Measurements from ENCODE around the gene HOXD4.

HOXD4 gene

DNA sequence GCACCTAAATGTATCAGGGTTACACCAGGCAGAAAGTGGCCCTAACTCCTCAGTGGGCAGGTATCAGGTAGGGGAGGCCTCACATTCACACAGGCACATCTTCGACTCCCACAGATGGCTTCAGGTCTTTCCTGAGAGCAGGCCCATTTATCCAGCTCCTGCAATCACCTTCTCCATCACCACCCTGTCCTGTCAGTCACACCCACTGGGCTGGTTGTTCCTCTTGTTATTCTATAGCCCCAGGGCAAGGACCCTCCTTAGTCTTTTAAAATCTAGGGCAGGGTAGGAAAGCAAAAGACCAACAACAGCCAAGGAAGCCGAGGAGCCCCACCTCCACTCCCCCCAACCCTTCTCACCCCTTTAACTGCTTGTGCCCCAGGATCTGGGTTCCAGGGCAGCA, 9.1 kb upstream of the HOXD4 start:
- DNase-seq = no peak

DNA sequence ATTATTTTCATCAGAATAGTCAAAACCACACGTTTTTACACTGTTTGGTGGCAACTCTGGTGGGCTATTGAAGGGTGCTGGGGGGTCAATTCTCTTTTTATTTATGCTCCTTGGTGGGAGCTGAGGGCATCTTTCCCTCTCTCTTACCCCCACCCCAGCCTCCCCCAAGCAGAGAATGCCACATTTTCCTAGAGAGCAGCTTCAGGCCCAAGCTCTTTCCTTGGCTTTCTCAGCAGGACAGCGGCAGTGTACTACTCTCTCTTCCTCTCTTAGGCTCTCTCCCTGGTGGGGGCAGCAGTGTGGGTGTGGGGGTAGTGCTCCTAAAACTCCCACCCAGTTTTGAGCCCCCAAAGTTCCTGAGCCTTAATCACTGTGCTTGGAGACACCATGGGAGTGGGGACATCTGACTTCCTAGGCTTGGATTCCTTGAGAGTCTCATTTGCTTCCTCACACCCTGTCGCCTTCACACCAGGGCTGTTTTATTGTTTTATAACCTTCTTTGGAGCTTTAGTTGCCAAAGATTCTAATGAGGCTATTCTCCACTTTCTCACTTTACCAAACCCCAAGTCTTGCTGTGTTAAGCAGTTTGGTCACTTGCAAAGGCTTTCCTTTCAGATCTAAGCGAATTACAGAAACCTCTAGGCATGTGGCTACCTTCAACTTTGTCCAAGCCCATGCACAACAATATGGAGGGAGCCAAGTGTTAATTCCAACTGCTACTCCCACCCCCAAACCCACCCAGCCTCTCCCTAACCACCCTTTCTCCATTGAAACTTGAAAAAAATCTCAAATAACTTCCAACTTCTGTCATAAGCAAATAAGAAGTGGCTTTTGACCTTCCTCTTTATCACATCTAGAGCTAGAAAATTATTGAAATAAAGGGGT, 6.0 kb upstream of the HOXD4 start:
- DNase-seq = no peak

DNA sequence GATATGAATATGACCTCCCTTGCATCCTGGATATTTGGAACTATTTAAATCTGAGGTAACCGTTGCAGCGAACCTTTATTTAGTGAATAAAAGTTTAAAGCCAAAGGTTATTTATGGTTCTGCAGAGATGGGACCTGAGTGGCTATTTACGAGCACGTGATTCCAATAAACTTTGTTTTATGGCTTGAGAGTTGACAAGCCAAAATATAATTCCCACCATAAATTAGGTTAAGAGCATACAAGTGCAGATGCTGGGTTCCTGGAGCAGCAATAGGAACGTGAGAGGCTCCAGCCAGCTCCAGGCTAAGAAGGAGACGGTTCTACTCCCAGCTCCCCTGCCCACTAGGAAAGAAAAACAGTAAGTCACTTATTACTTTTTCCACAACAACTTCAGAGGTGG, 5.2 kb upstream of the HOXD4 start:
- DNase-seq = no peak

DNA sequence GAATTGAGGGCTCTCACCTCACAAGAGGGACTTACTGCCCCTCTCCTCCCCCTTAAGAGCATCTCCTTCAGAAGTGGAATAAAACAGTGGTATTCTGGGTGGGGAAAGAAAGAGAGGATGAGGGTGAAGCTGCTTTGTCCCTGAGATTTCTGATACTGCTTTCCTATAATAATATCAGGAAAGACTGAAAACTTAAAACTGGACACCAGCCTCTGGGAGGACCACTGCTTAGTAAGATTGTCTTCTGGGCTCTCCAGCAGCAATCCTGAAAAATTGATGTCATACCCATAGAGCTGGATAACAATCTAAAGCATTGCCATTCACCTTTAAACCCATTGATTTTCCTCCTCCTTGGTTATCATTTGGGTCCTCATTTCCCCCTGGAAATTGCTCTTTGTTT, 4.7 kb upstream of the HOXD4 start:
- DNase-seq = no peak

DNA sequence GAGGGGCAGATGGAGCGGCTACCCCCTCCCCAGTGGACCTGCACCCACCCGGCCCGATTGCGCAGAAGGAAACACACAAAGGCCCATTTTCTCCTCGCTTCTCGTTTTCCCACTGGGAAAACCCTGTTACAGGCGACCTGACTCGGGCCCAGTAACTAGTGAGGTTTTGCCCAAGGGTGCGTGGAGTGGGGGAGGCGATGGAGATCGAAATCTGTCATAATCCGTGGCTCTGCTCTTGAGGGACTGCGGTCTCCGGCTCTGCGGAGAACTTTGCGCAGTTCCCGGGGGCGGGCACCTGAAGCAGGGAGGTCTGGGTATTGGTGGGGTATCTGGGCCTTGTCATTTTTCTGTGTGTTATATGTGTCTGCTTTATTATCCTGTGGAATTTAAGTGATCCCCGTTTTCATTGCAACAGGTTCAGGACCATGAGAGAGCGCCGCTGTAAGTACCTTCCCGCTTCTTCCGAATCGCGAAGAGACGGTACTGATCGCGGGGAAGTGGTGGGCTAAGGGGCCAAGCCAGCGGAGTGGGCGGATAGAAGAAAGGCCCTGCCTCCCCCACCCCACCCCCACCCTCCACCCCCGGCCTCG, 4.0 kb upstream of the HOXD4 start:
- DNase-seq = no peak

DNA sequence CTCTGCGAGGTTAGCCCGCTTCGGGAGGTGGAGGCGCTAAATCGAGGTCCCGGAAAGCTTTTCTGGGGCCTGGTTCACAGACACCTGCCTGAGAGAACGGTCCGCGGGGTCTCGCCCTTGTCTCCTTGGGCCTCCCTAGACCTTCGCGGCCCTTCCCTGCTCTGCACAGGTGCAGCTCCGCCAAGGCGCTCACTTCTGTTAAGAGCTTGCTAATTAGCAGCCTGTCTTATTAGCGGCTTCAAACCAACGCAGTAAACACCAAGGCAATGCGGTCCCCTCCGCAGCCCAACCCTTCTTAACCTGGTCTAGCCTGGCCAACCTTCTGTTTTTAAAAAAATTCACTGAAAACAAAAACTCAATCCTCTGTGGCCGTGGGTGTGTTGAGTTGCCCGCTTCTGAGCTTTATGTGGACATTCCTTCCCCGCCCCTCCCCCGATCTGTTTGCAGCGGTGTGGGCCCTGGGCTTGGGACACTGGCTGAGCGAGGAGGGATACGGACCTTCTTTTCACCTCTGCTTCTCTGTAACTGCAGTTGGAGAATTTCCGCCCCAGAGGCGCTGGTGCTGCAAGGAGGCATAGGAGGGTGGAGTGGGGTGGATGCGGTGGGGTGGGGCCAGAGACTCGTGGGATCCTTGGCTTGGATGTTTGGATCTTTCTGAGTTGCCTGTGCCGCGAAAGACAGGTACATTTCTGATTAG, 3.4 kb upstream of the HOXD4 start:
- DNase-seq = no peak

DNA sequence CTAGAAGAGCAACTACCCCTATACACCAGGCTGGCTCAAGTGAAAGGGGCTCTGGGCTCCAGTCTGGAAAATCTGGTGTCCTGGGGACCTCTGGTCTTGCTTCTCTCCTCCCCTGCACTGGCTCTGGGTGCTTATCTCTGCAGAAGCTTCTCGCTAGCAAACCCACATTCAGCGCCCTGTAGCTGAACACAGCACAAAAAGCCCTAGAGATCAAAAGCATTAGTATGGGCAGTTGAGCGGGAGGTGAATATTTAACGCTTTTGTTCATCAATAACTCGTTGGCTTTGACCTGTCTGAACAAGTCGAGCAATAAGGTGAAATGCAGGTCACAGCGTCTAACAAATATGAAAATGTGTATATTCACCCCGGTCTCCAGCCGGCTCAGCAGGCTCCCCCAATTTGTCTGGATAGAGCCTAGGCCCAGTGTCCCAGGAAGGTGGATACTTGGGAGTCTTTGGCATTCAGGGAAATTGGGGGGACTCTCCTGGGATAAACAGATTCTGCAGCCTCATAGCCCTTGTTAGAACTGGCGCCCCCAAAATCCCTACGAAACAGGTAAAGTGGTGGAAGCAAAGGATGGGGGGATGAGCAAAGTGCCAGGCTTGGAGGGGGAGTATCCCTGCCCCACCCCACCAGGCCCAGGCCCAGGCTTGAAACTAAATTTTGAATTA, 2.5 kb upstream of the HOXD4 start:
- DNase-seq = no peak

DNA sequence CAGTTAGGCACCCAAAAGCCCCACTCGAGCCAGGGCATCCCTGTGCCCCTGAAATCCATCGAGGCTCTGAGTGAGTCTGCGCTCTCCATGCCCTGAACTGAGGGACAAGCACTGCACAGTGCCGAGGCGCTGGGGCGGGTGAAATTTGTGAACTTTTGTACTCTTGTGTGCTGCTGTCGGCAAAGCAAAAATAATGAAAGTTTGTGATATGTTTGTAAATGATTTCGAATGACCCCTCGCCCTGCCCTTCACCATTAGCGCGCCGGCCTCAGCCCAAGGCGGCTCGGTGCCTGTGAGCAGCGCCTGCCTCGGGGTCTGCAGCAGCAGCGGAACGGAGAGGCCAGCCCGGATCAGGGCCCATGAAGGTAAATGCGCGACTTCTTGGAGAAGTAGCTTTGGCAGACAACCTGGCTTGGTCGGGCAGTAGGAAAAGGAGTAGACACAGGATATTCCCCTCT, 1.8 kb upstream of the HOXD4 start:
- no peak for DNase-seq

DNA sequence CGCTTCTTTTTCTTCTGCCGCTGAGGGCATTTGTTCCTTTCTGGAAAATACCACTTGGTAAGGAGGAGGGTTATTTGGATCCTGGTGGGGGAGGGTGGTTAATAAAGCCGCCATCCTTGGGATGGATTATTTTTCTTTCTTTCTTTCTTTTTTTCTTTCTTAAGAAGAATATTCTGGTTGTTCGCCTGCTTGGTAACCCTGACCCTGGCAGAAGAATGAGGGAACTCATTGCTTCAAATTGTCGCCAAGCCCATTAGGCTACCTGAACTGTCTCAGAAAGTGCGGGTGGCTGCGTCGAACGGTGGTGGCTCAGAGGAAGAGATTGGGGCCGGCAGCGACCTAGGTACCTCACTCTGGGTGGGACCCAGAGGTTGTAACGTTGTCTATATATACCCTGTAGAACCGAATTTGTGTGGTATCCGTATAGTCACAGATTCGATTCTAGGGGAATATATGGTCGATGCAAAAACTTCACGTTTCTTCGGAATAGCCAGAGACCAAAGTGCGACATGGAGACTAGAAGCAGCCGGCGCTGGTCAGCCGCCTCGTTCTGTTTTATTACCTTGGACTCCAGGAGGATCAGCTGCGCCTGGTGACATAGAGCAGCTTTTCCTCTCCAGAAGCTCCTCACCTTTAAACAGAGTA, 1.3 kb upstream of the HOXD4 start:
- no peak for DNase-seq

DNA sequence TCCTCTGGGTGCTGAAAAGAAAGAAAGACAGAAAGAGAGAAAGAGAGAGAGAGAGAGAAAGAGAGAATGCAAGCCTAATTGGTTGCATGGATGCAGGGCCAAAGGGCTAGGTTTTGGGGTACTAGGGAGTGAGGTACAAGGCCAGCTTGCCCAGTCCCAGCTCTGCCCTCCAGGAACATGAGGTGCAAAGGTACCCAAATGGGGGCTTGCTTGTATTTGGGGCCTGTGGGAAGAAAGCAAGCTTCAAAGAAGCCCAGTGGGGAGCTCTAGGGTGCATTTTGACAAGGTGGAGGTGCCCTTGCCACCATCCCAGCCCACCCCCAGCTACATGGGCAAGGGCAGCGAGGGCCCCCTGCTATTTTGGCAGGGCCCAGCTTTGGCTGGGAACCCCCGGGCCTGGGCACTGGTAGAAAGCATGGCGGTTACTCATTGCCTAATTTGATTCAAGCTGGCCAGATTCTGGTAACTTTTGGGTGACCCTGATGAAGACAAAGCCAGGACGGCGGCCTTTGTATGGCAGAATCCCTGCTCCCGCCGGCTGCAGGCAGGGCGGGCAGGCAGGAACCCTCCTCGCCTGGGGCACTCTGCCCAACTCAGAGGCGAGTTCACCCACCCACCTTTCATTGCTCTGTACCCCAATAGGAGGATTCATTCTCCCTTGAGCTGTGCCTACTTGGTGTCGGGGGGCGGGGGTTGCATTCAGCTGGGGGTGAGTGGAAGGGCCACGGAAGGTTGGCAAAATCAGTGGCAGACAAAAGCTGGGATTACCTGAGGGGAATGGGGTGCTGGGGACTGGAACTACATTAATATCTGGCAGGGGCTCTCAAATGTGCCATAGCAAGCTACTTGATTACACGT, 537 bp upstream of the HOXD4 start:
- no peak for DNase-seq

DNA sequence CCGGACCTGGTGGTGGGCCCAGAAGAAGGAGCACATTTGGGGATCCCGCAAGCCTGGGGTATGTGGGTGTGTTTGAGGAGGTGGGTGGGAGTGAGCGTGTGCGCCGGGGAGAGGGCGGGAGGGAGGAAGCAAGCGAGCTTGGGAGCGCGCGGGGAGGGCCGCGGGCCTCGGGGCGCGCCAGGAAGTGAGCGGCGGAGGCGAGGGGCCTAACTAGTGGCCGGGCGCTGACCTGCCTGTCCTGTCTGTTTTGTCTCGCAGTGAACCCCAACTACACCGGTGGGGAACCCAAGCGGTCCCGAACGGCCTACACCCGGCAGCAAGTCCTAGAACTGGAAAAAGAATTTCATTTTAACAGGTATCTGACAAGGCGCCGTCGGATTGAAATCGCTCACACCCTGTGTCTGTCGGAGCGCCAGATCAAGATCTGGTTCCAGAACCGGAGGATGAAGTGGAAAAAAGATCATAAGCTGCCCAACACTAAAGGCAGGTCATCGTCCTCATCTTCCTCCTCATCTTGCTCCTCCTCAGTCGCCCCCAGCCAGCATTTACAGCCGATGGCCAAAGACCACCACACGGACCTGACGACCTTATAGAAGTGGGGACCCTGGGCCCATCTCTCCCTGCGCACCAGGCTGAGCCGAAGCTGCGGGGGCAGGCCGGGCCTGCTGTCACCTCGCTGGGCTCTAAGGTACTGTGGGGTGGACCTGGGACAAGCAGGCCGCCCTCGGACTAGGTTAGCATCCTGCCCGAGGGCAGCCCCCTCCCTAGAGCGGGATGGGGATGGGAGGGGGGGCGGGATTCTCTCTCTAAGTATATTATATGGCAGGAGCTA, 1.2 kb downstream of the HOXD4 start:
- no peak for DNase-seq

DNA sequence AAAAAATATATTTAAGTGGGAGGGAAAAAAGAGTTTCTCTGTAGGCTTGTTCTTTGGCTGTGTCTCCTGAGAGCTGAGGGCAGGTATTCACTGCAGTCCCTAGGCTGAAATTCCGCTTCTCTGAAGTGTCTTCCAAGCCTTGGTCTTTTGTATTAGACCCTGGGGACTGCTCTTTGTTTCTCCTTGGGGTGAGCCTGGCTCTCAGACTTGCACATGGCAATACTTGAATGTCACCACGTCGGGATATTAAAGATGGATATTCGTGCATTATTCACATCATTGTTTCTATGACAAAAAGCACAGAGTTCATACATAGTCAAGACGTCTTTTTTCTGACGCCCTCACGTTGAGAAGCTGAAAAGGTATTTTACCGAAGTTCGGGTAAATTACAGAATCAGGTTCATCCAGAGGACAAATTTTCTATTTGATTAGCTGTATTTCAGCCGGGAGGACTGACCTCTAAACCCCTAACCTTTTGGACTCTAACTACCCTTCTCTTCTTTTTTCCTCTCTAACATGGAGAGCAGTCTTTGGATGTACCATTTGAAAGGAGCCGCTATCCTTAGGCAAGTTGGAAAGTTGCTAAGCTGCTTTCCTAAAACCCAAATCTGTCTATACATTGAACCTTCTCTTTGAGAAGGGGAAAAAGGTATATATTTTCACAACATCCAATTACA, 3.4 kb downstream of the HOXD4 start:
- no peak for DNase-seq

DNA sequence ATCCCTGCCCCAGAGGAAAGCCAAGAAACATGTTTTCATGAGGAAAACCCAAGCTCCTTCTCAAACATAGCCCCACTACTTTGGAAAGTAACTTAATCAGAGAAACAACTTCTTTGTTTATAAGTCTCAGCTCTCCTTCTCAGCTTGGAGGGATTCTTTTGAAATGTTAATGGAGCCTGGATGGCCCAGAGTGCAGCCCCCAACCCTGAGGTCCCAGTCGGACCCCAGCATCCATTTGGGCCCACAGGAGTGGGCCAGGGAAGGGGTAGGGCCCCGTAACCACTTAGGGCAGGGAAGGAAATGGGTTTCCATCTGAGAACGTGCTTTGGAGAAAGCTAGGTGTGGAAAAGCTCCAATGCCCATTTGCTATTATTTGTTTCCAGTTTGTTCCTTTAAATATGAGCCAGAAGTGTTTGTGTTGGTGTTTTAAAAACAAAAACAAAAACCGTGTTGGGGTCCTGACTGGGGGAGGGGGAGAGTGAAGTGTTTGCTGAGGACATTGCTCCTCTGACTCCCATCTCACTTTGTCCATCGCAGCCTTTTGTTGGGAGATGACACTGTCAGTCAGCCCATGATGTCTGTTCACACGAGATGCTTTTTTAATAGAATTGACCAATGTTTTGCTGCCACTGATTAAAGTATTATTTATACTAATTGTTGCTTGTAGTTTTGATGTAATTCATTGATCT, 4.2 kb downstream of the HOXD4 start:
- no peak for DNase-seq

DNA sequence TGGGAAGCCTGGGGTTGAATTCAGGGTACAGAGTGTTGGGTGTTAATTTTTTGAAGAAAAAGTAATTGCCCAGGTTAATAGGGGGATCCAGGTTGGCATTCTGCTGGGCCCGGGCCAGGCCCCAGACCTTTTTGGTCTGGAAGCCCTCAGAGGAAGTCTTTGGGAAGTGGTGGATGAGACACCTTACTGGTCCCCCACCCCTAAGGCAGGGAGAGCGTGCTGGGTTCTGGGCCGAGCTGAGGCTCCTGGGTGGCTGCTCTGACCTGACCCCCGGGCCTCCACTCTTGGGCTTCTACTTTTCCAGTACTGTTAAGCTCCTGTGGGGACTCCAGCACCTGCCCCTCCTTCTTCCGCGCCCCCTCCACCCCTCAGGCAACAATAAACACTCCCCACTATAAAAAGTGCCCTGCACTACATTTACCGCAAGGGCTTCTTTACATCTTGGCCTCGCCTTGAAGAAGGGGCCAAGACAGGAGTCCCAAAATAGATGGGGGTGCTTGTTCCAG, 5.0 kb downstream of the HOXD4 start:
- no peak for DNase-seq

DNA sequence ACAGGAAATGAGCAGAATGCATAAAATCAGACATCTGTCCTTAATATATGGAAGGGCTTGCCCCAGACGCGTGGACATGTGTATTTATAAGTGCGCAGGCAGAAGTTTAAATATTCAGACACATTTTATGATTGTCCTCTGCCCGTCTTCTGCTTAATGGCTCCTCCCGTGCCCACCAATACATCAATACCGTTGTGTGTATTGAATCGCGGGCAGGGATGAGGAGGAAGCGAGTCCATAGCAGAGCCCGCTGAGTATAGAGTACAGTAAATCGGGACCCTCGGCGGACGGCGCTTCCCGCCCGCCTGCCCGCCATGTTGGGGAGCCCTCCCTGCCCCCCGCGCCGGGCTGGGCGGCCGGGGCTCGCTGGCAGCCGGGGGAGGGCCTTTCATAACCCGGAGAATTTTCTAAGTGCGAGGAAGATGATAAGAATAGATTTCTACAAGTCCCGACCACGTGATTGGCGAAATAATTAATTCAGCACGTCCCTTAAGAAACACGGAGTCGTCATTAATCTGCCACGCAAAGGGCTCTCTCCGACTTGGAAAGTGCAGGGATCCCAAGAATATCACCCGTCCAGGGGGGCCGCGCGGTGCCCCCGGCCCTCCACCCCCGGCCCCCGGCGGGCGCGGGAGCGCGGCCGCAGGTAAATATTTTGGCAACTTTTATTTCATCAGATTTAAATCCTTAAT, 5.6 kb downstream of the HOXD4 start, which contains the start of gene HOXD3:
Gene HOXD3 (plus strand): TSS at position 501 of the 692 bp plus-strand sequence. CDS start 11,808 bp downstream, outside the sequence.
- no peak for DNase-seq

DNA sequence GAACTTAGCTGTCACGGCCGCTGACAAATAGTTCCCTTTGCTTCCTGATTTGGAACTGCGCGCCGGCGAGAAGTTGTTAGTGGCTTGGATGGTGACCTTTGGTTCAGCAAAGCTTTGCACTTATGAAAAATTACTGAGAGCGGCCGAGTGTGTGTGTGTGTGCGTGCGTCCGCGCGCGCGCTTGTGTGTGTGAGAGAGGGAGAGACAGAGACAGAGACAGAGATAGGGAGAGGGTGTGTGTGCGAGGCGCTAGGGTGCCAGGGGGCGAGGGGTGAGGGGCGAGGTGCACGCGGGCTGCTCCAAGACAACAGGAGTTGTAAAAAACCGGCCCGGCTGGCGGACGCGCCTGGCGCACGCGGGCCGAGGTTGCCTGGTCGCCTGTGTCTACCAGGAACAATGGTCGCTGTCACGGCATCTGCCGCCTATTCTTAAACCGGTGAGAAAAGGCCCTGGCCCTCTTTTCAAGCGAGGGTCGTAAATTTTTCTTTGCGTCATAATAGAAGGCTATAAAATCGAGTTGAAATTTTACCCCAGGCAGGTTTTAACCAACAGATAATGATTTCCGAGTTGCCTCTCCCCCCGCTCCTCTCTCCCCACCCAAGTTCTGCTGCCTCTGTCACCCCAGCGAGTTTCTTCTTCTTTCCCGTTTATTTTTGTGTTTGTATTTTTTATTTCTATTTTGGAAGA, 6.3 kb downstream of the HOXD4 start:
- DNase-seq = no peak

DNA sequence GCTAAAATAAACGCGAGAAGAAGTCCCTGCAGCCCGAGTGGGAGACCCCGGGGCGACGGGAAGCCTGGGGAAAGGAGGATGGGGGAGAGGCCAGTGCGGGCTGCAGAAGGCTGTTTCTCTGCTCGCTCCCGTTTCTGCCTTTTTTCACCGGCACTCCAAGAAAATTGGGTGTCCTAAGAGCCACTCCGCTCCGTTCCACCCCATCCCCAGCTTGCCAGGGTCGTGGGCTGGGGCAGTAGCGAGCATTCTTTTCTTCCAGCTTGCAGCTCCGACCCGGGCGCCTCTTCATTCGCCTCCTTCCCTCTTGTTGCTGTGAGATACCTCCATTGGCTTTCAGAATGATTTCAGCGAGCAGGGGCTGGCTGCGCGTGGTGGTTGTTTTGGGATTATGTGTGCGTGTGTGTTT, 6.8 kb downstream of the HOXD4 start:
- no peak for DNase-seq

Measured in GOT3 (cell line).